M059J (cell line): ENCODE data around the gene PDE5A. TPM values are rescaled to one million over a fixed set of nuclear protein-coding genes. Genes with fewer than 3 reads are reported as not detected.

Experiments used
- DNase-seq: peaks from one replicate; pipeline ENCODE4 v3.0.0-alpha.2; 2012; ENCODE audit warnings: low read depth
- total RNA-seq: library from RNA; depleted of rRNA; stranded (reverse); fragments of >200 nt; shearing (Covaris generic); gene quantifications from 2 replicates; pipeline ENCODE4 v1.2.3, GENCODE V29; 2014

PDE5A gene
- total RNA-seq, 1 experiment from 2014 or later, result 51.5 TPM

DNA sequence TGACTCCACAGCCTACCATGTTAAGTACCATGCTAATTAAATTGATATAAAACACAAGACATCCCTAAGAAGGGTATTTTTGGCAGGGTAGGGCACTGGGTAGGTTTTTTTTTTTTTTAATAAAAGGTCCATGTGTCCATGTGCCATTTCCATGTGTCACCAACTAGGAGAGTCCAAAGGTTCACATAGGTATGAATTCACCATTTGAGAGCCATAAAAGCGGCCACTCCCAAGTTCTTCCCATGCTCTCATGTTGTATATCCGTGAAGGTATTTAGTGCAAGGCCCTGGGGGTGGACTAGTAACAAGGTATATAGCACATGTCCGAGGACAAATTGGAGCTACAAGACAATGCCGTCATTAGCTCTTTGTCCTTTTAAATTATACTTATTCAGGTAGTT, 107.3 kb downstream of the PDE5A start:
- DNase-seq, result no peak

GRCh38 chr4:119518915-119519410, 109.6 kb downstream of the PDE5A start:
- no peak for DNase-seq

DNA sequence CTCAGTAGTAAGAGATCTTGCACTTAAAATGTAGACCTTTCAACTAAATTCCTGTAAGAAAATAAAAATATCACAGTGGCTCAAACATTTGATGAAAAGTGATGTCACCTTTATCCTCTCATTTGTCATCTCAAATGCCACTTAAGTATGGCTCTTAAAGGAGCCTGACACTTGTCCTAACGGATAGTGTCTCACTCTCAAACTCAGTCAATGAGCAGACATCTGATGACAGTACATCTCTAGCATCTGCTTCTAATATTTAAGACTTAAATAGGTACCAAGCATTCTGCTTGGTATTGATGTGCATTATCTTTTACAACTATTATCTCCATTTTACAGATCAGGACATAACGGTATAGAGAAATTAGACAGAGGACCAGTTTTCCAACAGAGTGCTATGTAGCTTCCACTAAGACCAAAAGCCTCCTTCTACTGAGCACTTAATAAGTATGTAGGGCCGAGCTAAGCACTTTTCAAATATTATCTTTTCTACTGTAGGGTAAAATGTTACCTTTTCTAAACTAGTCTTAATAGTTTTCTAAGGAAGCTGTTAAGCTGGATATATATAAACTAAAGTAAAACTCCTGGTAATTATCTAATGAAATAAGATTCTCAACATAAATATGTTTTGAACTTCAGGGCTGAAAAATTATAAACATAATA, 110.2 kb downstream of the PDE5A start:
- no peak for DNase-seq

DNA sequence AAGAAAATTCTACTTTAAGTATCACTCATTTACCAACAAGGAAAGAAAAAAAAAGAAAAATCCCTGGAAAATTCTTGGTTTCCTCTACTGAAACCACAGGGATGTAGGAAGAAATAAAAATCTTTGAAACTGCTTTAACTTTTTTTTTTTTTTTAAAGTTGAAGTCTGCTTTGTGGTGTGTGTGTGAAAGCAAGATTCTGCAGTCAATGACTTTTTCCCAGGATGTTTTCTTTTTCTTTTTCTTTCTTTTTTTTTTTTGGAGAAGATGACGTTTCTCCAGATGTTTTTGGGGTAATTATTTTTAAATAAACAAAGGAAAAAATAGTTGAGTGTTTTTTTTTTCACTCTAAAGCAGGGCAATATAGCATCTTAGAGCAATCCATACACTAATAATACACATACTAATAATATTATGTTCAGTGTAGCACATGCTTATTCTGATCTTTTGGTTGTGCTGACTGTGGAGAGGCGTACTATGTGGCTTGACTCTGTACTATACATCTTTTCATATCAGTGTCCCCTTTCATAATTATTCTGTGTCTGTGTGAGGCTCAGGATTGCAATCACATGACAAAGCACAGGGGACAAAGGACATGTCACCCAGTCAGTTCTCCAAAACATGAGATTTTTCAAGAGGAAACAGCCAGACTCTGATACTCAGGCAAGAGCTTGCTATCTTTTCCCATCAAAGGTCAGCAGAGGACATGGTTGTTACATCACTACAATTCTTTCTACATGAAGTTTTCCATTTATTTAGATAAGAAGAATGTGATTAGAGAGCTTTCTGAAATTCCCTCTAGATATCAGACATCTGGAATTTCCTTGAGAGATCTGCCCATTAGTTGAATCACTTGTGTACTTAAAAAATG, 111.0 kb downstream of the PDE5A start:
- DNase-seq, result peak; percentile 39

GRCh38 chr4:119512398-119512797, 116.2 kb downstream of the PDE5A start:
- no peak for DNase-seq

DNA sequence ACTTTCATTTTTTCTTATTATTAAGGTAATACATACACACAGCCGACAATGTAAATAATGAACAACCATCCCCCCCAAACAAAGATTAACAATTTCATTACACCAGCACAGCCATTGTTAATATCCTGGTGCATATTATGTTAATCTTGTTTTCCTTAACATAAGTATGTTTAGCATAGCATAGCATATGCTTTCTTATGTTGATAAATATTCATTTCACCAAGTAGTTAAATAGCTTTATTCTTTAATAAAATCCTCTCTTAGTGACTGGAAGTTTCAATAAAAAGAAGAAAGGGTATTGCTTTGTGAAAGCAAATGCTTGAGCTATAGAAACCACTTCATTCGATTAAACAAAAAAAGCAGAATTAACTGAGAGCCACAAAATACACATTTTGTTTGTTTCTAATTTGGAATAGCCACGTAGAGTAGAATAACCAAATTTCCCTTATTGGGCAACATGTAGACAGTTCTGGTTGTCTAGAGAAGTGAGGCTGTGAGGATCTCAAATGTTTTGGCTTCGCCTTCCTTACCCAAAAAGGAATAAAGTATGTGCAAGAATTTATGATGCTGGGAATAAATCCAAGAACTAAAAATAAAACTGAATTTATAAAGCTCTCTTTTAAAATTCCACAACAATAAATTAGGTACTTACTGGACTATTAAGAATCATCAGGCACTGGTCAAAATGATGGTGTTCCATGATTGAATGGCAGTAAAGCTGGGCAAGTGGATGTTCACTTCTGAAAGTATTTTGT, 118.0 kb downstream of the PDE5A start:
- DNase-seq, result no peak

DNA sequence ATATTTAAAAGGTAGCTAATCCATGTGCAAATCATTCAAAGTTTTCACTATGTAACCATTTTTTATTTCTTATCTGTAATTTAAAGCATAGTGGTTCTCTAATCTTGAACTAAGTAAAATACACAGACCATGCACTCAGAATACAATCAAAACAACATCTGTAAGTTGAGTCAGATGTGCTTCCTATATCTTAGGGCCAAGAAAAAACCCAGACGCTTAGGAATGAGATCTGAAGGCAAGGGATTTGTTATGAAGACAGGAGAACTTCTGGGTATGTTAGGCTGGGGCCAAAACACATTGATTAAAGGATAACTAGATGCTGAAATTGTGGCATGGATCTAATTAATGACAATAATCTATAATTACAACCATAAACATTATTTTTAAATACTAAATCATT, 120.3 kb downstream of the PDE5A start:
- no peak for DNase-seq

DNA sequence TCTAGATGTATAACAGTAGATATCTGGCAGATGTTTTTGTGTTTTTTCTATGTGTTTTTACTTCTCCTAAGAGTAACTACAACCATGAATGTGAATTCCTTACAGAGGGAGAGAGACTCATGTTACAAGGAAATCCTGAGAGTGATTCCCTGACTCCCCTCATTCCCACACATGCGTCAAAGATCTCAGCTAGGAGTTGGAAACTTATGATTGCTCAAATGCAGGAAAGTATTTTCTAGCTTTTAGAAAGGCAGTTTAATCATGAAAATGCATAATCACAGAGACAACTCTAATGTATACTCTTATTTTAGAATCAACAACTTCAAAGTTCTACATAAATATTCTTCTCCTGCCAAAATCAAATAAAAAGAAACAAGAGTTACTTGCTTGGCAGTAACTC, 121.8 kb downstream of the PDE5A start:
- DNase-seq, result no peak

DNA sequence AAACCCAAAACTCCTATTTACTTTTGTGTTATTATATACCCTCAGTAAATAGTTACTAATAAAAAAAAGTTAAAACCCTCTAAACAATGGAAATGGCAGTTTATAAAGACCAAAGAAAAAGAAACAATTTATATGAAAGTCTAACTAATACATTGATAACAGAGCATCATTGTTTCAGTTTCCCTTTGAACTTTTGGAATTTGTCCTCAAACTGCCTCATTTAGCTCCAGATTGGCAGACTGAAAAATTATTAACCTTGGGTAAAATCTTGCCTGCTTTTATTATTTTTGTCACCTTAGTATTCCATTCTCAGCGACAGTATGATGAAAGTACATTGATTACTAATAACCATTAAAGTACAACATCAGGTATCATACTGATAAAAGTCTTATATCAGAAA, 124.0 kb downstream of the PDE5A start:
- DNase-seq, result no peak

DNA sequence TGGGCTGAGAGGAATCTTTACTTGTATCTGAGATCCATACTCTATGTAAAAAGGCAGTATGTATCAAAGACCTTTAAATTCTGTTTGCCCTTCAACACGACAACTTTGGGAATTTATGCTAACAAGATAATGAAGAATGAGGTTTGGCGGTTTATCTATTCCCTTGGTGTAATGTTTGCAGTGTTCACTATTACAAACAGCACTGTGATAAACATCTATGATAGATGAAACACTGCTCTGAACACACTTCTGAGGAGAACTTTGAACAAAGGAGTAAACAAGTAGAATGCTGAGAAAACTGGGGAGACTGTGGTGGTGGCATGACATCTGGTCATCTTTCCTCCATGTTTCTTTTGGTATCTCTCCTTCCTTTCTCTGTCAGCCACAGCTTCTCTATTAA, 126.9 kb downstream of the PDE5A start:
- no peak for DNase-seq

DNA sequence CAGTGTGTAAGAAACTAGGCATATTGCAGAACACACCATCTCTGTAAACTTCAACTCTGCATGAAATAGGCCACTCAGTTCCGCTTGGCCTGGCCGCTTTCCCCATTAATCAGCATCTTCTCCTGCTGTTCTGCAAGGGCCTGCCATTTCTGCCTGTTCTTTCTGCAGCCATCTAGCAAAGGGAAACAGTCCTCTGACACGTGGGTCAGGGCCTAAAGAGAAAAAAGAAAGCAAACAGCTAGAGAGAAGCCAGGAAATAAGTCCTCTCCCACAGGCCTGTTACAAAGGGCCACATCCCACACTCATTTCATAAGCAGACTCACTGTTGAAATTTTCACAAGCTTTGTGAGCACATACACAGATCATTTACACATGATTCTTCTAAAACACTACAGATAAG, 130.1 kb downstream of the PDE5A start:
- no peak for DNase-seq

DNA sequence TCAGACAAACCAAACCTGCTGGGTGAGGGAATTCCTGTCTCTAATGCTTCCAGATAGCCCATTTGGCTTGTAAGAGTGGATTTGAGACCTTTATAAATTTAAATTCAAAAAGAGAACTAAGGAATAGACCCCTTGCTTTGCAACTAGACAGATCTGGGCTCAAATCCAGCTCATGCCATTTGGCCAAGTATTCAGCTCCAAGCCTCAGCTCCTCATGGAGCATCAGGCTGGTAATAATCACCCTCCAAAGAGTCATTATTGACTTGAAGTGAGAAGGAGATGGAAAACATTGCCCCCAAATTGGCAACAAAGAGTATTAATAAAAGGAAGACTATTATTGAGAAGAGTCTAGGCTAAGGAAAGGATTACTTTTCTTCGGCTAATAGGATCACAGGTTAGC, 134.7 kb downstream of the PDE5A start:
- DNase-seq, result no peak

DNA sequence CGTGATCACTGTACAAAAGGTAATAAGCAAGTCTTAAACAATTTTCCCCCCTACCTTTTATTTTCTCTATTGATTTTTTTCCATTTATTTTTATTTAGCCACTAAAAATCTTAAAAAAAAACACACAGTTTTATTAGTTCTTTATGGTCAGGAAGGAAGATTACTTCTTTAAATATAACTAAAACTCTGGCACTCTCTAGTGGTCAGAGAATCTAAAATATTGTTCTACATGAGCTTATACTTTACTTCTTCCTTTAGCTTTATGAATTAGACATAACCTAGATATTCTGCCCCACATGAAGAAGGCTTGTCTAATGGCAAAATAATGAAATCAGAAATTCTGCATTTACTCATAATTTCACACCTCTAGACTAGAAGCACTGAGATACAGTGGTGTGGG, 135.2 kb downstream of the PDE5A start:
- peak; percentile 15 for DNase-seq

- peak; percentile 31 for DNase-seq
Observed at GRCh38 chr4:119490335-119490734, 138.3 kb downstream of the PDE5A start.

GRCh38 chr4:119489305-119489704, 139.3 kb downstream of the PDE5A start:
- DNase-seq, result no peak

DNA sequence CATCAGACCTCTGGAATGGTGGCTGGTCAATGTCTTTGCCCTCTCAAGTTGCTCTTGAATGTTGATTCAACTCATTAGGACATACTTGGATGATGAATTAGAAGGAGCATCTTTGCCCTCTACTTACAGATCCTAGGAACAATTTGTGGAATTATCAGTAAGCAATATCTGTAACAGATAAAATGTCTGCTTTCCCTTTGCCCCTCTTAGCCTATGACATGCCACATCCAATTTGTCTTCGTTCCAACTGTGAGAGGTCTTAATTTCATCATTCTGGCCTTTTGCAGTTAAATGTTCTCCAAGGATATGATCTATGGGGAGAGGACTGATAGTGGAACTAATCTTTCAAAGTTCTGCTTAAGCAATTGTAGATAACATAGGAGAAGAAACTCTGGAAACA, 148.3 kb downstream of the PDE5A start:
- no peak for DNase-seq

- DNase-seq, result no peak
Observed at GRCh38 chr4:119479835-119480234, 148.8 kb downstream of the PDE5A start.

GRCh38 chr4:119479180-119479808, 149.3 kb downstream of the PDE5A start:
- no peak for DNase-seq

DNA sequence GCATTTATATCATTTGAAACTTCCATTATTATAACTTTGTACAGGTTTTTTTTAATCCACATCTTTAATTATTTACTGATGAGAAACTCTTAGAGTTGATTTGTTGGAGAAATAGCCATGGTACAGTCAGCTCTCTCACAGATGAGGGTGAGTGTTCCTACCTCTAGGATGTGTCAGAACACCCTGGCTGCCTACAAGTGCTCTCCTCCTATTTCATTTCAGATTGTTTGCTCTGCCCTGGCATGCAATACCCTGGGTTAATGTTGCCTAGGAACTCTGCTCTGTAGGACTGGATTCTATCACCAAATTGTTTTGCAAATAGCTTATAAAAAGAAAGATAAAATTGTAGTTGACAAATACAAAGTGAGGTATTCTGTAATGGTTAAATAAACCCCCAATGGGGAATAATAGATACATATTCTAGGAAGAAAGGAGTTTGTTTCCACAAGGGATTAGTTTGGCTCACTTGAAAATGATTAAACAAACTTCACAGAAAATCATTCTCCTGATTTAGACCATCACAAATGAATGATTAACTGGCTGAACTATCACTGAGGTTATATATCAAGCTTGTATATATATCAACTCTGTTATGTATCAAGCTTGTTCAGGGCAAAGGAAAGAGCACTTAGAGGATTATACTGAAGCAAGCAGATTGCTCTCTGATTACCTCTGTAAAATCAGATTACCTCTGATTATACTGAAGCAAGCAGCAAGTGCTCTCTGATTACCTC, 150.0 kb downstream of the PDE5A start:
- DNase-seq, result no peak

- DNase-seq, result no peak
Observed at GRCh38 chr4:119477412-119478053, 151.1 kb downstream of the PDE5A start.

DNA sequence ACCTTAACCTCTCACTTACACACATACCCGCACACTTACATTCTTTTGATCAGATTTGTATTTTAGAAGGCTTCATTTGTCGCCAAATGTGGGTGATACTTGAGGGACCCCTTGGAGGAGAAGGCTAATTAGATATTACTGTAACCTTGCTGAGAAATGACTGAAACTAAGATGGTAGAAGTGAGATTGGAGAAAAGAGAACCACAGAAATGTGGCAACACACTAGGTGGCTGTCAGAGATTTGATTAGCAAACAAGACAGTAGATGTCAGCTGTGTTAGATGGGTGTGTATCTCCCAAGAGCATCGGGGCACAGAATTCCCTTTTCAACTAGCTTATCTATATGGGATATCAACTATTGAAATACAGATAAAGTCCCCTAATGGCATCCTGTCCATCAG, 157.3 kb downstream of the PDE5A start:
- no peak for DNase-seq
